ENCODE measurements around the gene KANK4. TPM values are rescaled to one million over a fixed set of nuclear protein-coding genes. Genes with fewer than 3 reads are reported as not detected.

The KANK4 gene
- total and polyA plus RNA-seq, 2 of the 4 experiments (the other 2 are of a cell fraction) = not detected

DNA sequence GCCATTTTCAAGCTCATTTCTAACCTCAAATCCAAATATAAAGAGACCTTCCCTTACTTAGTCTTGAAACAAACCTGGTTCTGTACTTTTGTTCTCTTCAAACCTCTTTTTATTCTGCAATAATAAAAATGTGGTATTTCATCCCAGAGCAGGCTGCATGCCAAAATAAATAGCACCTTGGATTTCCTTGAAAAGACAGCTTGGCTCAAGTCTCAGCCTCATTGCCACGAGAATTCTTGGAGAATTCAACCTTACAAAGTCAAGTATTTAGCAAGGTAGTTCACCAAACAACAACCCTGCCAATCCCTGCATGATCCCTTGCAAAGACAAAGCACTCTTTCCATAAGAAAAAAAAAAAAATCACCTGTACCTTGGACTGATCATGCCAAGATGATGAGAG lies 33.8 kb downstream of the KANK4 start:
- Histone ChIP-seq H2AK5ac (ENCODE audit: low read depth, low read length) (no peak overlapping the region), H4K8ac (ENCODE audit: low read depth in 2 of 2, low read length in 2 of 2) (no peak overlapping the region), H3K9me1 (ENCODE audit: insufficient read depth, low read length) (no peaks in the 10 kb centered on the region), H3K4ac (ENCODE audit: low read depth, low read length) (no peak overlapping the region), H3K4me3 (ENCODE audit: insufficient read depth, low read depth, low read length) (no peak overlapping the region), H3K79me1 (ENCODE audit: low read depth in 1 of 2, low read length in 2 of 2) (no peaks in the 10 kb centered on the region), H4K20me1 (ENCODE audit: insufficient read depth, low read length) (no peaks in the 10 kb centered on the region), H3K9ac (ENCODE audit: low read depth, low read length) (no peak overlapping the region), H2AK9ac (replicated peaks; ENCODE audit: low read depth, low read length, poor library complexity) (no peak overlapping the region), H3K23ac (ENCODE audit: low read depth, low read length) (no peak overlapping the region), H3K4me1 (ENCODE audit: control insufficient read depth, insufficient read depth, low read length) (no peaks in the 10 kb centered on the region), H3K18ac (ENCODE audit: low read depth, low read length) (no peak overlapping the region), H3K56ac (ENCODE audit: extremely low read depth, insufficient read depth, low read length) (no peak overlapping the region), H3K14ac (replicated peaks; ENCODE audit: low read depth, low read length) (no peak overlapping the region), H2AFZ (replicated peaks; ENCODE audit: low read length, poor library complexity) (no peak overlapping the region), H4K91ac (ENCODE audit: insufficient read depth, low read depth, low read length) (no peak overlapping the region), H3K36me3 (ENCODE audit: control insufficient read depth, insufficient read depth, low read length) (no peaks in the 10 kb centered on the region), H3K4me2 (ENCODE audit: low read depth, low read length) (no peak overlapping the region), H3K27me3 (ENCODE audit: control insufficient read depth, insufficient read depth, low read length) (peaks cover 8% of the 10 kb centered on the region; the same call in 1 of the 2 replicates), H3K9me3 (ENCODE audit: control insufficient read depth, insufficient read depth, low read length) (no peaks in the 10 kb centered on the region), H3K27ac (ENCODE audit: insufficient read depth, low read length) (no peak overlapping the region), H2BK20ac (ENCODE audit: low read depth, low read length) (no peak overlapping the region), H2BK5ac (ENCODE audit: low read depth, low read length, poor library complexity, severe bottlenecking) (no peak overlapping the region), H2BK120ac (ENCODE audit: low read depth, low read length) (no peak overlapping the region), H2BK15ac (ENCODE audit: low read depth, low read length) (no peak overlapping the region), H4K5ac (ENCODE audit: low read depth, low read length) (no peak overlapping the region)
- ATAC-seq (ENCODE audit: low read depth) (no peak), DNase-seq (no peak)
- dilution Hi-C loops (cut with HindIII; ENCODE audit: low sequenced_read_pairs, unreplicated experiment) (no loop called here), in situ Hi-C loops (cut with MboI; ENCODE audit: low sequenced_read_pairs) (no loop called here), intact Hi-C loops (cut with micrococcal nuclease) (no loop called here)
- no TSS peak for BruUV-seq (replicated peaks)
- POLR2A ChIA-PET (ENCODE audit: unreplicated experiment) = no interaction called here
- CTCF ChIA-PET = no interaction called here
- TF ChIP-seq SMC3 (IDR thresholded peaks at IDR 0.05; ENCODE audit: low read depth, low read length) (no peak), MAFK (IDR thresholded peaks at IDR 0.05; ENCODE audit: low read depth, low read length) (no peak), NFE2L2 (IDR thresholded peaks at IDR 0.05; ENCODE audit: low read depth, low read length) (no peak), MAZ (IDR thresholded peaks at IDR 0.05; ENCODE audit: borderline replicate concordance, low read depth, low read length) (no peak), CHD1 (IDR thresholded peaks at IDR 0.05; ENCODE audit: low read depth, low read length) (no peak), MXI1 (IDR thresholded peaks at IDR 0.05; ENCODE audit: borderline replicate concordance, low read depth, low read length) (no peak), RAD21 (IDR thresholded peaks at IDR 0.05; ENCODE audit: low read length) (no peak), BHLHE40 (IDR thresholded peaks at IDR 0.05; ENCODE audit: low read depth, low read length) (no peak), RFX5 (IDR thresholded peaks at IDR 0.05; ENCODE audit: low read depth, low read length) (no peak), CEBPB (IDR thresholded peaks at IDR 0.05; ENCODE audit: low read depth, low read length) (no peak), RCOR1 (IDR thresholded peaks at IDR 0.05; ENCODE audit: insufficient replicate concordance, low read length) (no peak), POLR2A (IDR thresholded peaks at IDR 0.05; ENCODE audit: low read depth, low read length) (no peak), FOS (IDR thresholded peaks at IDR 0.05; ENCODE audit: low read depth, low read length) (no peak)
- TF ChIP-seq, protein P1, sequence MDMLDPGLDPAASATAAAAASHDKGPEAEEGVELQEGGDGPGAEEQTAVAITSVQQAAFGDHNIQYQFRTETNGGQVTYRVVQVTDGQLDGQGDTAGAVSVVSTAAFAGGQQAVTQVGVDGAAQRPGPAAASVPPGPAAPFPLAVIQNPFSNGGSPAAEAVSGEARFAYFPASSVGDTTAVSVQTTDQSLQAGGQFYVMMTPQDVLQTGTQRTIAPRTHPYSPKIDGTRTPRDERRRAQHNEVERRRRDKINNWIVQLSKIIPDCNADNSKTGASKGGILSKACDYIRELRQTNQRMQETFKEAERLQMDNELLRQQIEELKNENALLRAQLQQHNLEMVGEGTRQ (IDR thresholded peaks at IDR 0.05; ENCODE audit: low read depth, low read length) = no peak
- TF ChIP-seq, protein P2, sequence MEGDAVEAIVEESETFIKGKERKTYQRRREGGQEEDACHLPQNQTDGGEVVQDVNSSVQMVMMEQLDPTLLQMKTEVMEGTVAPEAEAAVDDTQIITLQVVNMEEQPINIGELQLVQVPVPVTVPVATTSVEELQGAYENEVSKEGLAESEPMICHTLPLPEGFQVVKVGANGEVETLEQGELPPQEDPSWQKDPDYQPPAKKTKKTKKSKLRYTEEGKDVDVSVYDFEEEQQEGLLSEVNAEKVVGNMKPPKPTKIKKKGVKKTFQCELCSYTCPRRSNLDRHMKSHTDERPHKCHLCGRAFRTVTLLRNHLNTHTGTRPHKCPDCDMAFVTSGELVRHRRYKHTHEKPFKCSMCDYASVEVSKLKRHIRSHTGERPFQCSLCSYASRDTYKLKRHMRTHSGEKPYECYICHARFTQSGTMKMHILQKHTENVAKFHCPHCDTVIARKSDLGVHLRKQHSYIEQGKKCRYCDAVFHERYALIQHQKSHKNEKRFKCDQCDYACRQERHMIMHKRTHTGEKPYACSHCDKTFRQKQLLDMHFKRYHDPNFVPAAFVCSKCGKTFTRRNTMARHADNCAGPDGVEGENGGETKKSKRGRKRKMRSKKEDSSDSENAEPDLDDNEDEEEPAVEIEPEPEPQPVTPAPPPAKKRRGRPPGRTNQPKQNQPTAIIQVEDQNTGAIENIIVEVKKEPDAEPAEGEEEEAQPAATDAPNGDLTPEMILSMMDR (conservative IDR thresholded peaks at IDR 0.05; ENCODE audit: low read depth, low read length) = no peak
- TF ChIP-seq, protein P3, sequence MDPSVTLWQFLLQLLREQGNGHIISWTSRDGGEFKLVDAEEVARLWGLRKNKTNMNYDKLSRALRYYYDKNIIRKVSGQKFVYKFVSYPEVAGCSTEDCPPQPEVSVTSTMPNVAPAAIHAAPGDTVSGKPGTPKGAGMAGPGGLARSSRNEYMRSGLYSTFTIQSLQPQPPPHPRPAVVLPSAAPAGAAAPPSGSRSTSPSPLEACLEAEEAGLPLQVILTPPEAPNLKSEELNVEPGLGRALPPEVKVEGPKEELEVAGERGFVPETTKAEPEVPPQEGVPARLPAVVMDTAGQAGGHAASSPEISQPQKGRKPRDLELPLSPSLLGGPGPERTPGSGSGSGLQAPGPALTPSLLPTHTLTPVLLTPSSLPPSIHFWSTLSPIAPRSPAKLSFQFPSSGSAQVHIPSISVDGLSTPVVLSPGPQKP (IDR thresholded peaks at IDR 0.05; ENCODE audit: borderline replicate concordance, low read depth, low read length) = no peak
- WGBS, 2 experiments (ENCODE audit: extremely low coverage in 2 of 2, insufficient read length in 1 of 2) = no CpG with 5 or more reads among the region's 1 CpG

All from IMR-90 (cell line).